ENCODE data around the gene ACTL10.

The ACTL10 gene

GRCh38 chr20:33673410-33674293, 6.9 kb downstream of the ACTL10 start:
- Histone ChIP-seq H3K27ac (peak overlapping the region in 20 of 21 experiments; percentile 12 to 88 (median 75)), H3K4me3 (peak overlapping the region; percentile 49 to 78 (median 56))

- Histone ChIP-seq H3K4me3 (peak within 1 kb of the TSS; percentile 49 to 78 (median 56)), H3K27ac (peak within 1 kb of the TSS in 20 of 21 experiments; percentile 21 to 90 (median 75))
Measured at GRCh38 chr20:33674294-33675135, 7.8 kb downstream of the ACTL10 start, which contains the start of gene NECAB3. Gene NECAB3, minus strand, starts transcription at chr20:33674428. Its CDS starts 76 bp downstream, at chr20:33674352.

GRCh38 chr20:33675136-33675959, 8.6 kb downstream of the ACTL10 start:
- H3K4me3 ChIP-seq: peak overlapping the region in 5 of 7 experiments; percentile 49 to 78 (median 58)
- peak overlapping the region in 19 of 21 experiments; percentile 10 to 90 (median 70) for H3K27ac ChIP-seq

- peak overlapping the region in 15 of 21 experiments; percentile 10 to 90 (median 68) for H3K27ac ChIP-seq
- H3K4me3 ChIP-seq: no peak overlapping the region
Measured at GRCh38 chr20:33676121-33676520, 9.4 kb downstream of the ACTL10 start.

GRCh38 chr20:33676652-33677645, 10.2 kb downstream of the ACTL10 start:
- Histone ChIP-seq H3K27ac (peak overlapping the region in 6 of 21 experiments; percentile 9 to 90 (median 58)), H3K4me3 (no peak overlapping the region)

- H3K27ac ChIP-seq: peak overlapping the region in 3 of 21 experiments; percentile 1 to 55 (median 20)
Measured at GRCh38 chr20:33677991-33678702, 11.4 kb downstream of the ACTL10 start.

GRCh38 chr20:33679758-33680485, 13.2 kb downstream of the ACTL10 start:
- Histone ChIP-seq H3K27ac (peak overlapping the region in 2 of 21 experiments; percentile 32 to 55), H3K4me3 (no peak overlapping the region)

More at GRCh38 chr20:33677991-33678702, 11.4 kb downstream of the ACTL10 start:
- no peak overlapping the region for H3K4me3 ChIP-seq

GRCh38 chr20:33680686-33681085, 13.9 kb downstream of the ACTL10 start:
- Histone ChIP-seq H3K27ac (peak overlapping the region in 1 of 21 experiments; percentile 55), H3K4me3 (no peak overlapping the region)

- Histone ChIP-seq H3K4me3 (no peak overlapping the region), H3K27ac (no peak overlapping the region)
Measured at GRCh38 chr20:33681288-33681687, 14.5 kb downstream of the ACTL10 start.

GRCh38 chr20:33681728-33682353, 15.1 kb downstream of the ACTL10 start:
- Histone ChIP-seq H3K27ac (no peak overlapping the region), H3K4me3 (no peak overlapping the region)

- Histone ChIP-seq H3K4me3 (peak overlapping the region in 6 of 7 experiments; percentile 9 to 51 (median 42)), H3K27ac (peak overlapping the region in 16 of 21 experiments; percentile 15 to 74 (median 54))
Measured at GRCh38 chr20:33684533-33685327, 18.0 kb downstream of the ACTL10 start.

GRCh38 chr20:33685328-33686099, 18.8 kb downstream of the ACTL10 start:
- peak overlapping the region in 17 of 21 experiments; percentile 15 to 74 (median 50) for H3K27ac ChIP-seq

GRCh38 chr20:33686100-33686983, 19.6 kb downstream of the ACTL10 start, which contains the start of gene E2F1:
Gene E2F1, minus strand, starts transcription at chr20:33686385. Its CDS starts 121 bp downstream, at chr20:33686264.
- Histone ChIP-seq H3K4me3 (peak within 1 kb of the TSS; percentile 9 to 51 (median 43)), H3K27ac (peak within 1 kb of the TSS in 17 of 21 experiments; percentile 15 to 74 (median 50))

More at GRCh38 chr20:33685328-33686099, 18.8 kb downstream of the ACTL10 start:
- H3K4me3 ChIP-seq: peak overlapping the region; percentile 9 to 51 (median 43)
